Panc1 (cell line): ENCODE measurements around the gene RIMS1. TPM values are rescaled to one million over a fixed set of nuclear protein-coding genes. Genes with fewer than 3 reads are reported as not detected.

Experiments used
- ATAC-seq: fragments of 200-7000 bp; cut with Tn5 transposase; 2 replicates; pipeline ENCODE4 v1.9.1; 2020; ENCODE audit warnings: mild to moderate bottlenecking, moderate library complexity
- BruUV-seq: library from RNA; stranded (reverse); fragments of 400-500 nt; replicated peaks from 2 replicates; lab custom pipeline; 2021; lab: Mats Ljungman, UMichigan
- CTCF ChIA-PET: fragments of 300-600 bp; sonication (Branson Sonifier 250); formaldehyde crosslinking; loops from one replicate; lab custom pipeline; 2022; ENCODE audit warnings: antibody characterized with exemption; lab: Charles Lee
- POLR2A ChIA-PET: fragments of 300-600 bp; sonication (Branson Sonifier 250); formaldehyde crosslinking; loops from one replicate; lab custom pipeline; 2022; ENCODE audit warnings: antibody characterized with exemption; lab: Charles Lee
- DNase-seq: peaks from one replicate; pipeline ENCODE4 v3.0.0-alpha.2; 2010; ENCODE audit warnings: low read depth, low spot score
- H3K27ac ChIP-seq: 2 replicates; pipeline ENCODE4 v1.5.1; 2011; ENCODE audit warnings: mild to moderate bottlenecking, low read length, inconsistent platforms
- H3K27me3 ChIP-seq: fragments of 200-500 bp; sonication (Bioruptor generic); 2 replicates; pipeline ENCODE4 v1.6.0; 2014; ENCODE audit warnings: low read length, inconsistent platforms; ENCODE audit not compliant: control insufficient read depth, insufficient read depth
- H3K36me3 ChIP-seq: fragments of 200-500 bp; sonication (Bioruptor generic); 2 replicates; pipeline ENCODE4 v1.5.1; 2014; ENCODE audit warnings: inconsistent platforms, mild to moderate bottlenecking, low read length, moderate library complexity; ENCODE audit not compliant: control insufficient read depth, insufficient read depth
- H3K4me1 ChIP-seq: 2 replicates; pipeline ENCODE4 v1.5.1; 2011; ENCODE audit warnings: inconsistent platforms, mild to moderate bottlenecking, low read length, moderate library complexity; ENCODE audit not compliant: control insufficient read depth, insufficient read depth
- H3K4me3 ChIP-seq, 2 experiments: 2 replicates each; pipeline ENCODE4 v1.5.1; 2011 to 2012; ENCODE audit warnings: low read depth in 2 of 2, low read length in 2 of 2, mild to moderate bottlenecking in 2 of 2, inconsistent platforms in 1 of 2, moderate library complexity in 1 of 2
- H3K9me3 ChIP-seq: fragments of 200-500 bp; sonication (Bioruptor generic); 2 replicates; pipeline ENCODE4 v1.5.1; 2014; ENCODE audit warnings: low read depth, mild to moderate bottlenecking, inconsistent platforms, low read length, moderate library complexity; ENCODE audit not compliant: control insufficient read depth, insufficient read depth
- POLR2AphosphoS5 ChIP-seq: IDR thresholded peaks from 2 replicates; pipeline ENCODE4 v1.6.1; 2012; ENCODE audit warnings: mild to moderate bottlenecking, low read depth, low read length, moderate library complexity
- SIN3A ChIP-seq: IDR thresholded peaks from 2 replicates; pipeline ENCODE4 v1.6.1; 2012; ENCODE audit warnings: low read depth, mild to moderate bottlenecking, low read length, moderate library complexity, borderline replicate concordance; ENCODE audit not compliant: insufficient read depth
- TCF7L2 ChIP-seq: IDR thresholded peaks from 2 replicates; pipeline ENCODE4 v1.6.1; 2011; ENCODE audit warnings: mild to moderate bottlenecking, low read depth, low read length, inconsistent platforms
- in situ Hi-C: cut with HindIII; loops from 2 replicates; pipeline ENCODE4 v1.10.0; 2016; ENCODE audit warnings: low sequenced_read_pairs, low pct_unique_long_range_greater_than_20kb
- intact Hi-C: fragments of 100-400 bp; cut with micrococcal nuclease; formaldehyde crosslinking; loops from one replicate; pipeline ENCODE4 v1.10.0; 2022; ENCODE audit not compliant: unreplicated experiment
- total RNA-seq: library from RNA; stranded (reverse); gene quantifications from one replicate; pipeline ENCODE4 v1.2.1, GENCODE V29; 2021; ENCODE audit not compliant: unreplicated experiment
- TF ChIP-seq, protein P1 (sequence below), 2 experiments: IDR thresholded peaks; 2 replicates each; pipeline ENCODE4 v1.6.1; 2011 to 2012; ENCODE audit warnings: low read depth in 2 of 2, control low read depth in 1 of 2, low read length in 1 of 2, mild to moderate bottlenecking in 1 of 2, moderate library complexity in 1 of 2; ENCODE audit not compliant: insufficient read depth in 1 of 2
- TF ChIP-seq, protein P2 (sequence below): fragments of 450-650 bp; IDR thresholded peaks from 2 replicates; pipeline ENCODE4 v1.5.1; 2017; ENCODE audit warnings: mild to moderate bottlenecking

Gene RIMS1
- total RNA-seq, 1 experiment from 2014 or later: 0.18 TPM

DNA sequence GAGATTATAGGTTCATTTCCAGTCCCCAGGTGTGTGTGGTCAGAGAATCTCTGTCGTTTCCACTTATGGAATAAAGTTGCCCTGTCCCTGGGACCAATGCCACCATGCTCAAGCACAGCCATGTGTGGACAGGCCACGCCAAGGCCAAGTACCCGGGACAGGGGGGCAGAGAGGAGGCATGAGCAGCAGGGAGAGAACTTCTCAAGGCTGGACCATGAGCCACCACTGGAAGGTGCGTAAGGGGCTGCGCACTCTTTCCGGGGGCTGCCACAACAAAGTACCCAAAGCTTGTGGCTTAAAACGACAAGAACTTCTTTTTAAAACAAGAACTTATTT, 526.3 kb downstream of the RIMS1 start:
- no peak overlapping the region for H3K4me3 ChIP-seq
- no peaks in the 10 kb centered on the region for H3K9me3 ChIP-seq
- ChIA-PET CTCF (interaction anchor here (0.5 to 3.1 kb wide), 8 partner anchors 168 to 978 kb away, joined by 3 to 17 read pairs (median 5); no protein-coding TSS in a partner anchor), POLR2A (interaction anchor here (0.7 kb wide), 1 partner anchor 917 kb away, joined by 3 read pairs; no protein-coding TSS in a partner anchor)
- no peak overlapping the region for H3K27ac ChIP-seq
- intact Hi-C loops (loop anchor here (1.0 to 10.0 kb wide), 4 partner anchors 170 to 912 kb away; no protein-coding TSS in a partner anchor), in situ Hi-C loops (no loop called here)
- DNase-seq: no peak
- no peaks in the 10 kb centered on the region for H3K27me3 ChIP-seq
- no peaks in the 10 kb centered on the region for H3K4me1 ChIP-seq
- BruUV-seq: no TSS peak
- TF ChIP-seq POLR2AphosphoS5: no peak
- no peak for TF ChIP-seq TCF7L2
- TF ChIP-seq, protein P1, sequence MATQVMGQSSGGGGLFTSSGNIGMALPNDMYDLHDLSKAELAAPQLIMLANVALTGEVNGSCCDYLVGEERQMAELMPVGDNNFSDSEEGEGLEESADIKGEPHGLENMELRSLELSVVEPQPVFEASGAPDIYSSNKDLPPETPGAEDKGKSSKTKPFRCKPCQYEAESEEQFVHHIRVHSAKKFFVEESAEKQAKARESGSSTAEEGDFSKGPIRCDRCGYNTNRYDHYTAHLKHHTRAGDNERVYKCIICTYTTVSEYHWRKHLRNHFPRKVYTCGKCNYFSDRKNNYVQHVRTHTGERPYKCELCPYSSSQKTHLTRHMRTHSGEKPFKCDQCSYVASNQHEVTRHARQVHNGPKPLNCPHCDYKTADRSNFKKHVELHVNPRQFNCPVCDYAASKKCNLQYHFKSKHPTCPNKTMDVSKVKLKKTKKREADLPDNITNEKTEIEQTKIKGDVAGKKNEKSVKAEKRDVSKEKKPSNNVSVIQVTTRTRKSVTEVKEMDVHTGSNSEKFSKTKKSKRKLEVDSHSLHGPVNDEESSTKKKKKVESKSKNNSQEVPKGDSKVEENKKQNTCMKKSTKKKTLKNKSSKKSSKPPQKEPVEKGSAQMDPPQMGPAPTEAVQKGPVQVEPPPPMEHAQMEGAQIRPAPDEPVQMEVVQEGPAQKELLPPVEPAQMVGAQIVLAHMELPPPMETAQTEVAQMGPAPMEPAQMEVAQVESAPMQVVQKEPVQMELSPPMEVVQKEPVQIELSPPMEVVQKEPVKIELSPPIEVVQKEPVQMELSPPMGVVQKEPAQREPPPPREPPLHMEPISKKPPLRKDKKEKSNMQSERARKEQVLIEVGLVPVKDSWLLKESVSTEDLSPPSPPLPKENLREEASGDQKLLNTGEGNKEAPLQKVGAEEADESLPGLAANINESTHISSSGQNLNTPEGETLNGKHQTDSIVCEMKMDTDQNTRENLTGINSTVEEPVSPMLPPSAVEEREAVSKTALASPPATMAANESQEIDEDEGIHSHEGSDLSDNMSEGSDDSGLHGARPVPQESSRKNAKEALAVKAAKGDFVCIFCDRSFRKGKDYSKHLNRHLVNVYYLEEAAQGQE (IDR thresholded peaks at IDR 0.05; ENCODE audit: insufficient read depth in 1 of 2, low read depth in 2 of 2, low read length in 1 of 2): no peak
- H3K36me3 ChIP-seq: no peaks in the 10 kb centered on the region
- peak; percentile 57; the same call in 1 of the 2 replicates for ATAC-seq

DNA sequence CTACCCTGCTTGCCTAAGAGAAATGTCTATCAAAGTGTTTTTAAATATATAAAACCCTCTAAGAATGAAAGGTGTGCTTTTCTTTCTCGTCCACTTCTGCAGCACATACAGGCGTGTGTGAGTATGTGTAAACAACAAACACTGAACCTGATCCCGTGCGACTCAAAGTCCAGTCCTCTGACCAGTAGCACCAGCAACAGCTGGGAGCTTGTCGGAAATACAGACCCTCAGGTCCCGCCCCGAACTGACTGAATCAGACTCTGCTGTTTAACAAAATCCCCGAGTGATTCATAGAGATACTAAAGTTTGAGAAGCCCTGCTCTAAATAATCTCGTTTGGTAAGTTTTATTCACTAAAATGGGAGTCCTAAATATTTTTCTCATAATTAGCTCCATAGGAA, 527.5 kb downstream of the RIMS1 start:
- H3K27ac ChIP-seq: no peak overlapping the region; the same call in 1 of the 2 replicates

More for the DNA sequence above, 527.5 kb downstream of the RIMS1 start:
- ChIA-PET POLR2A (no interaction called here), CTCF (no interaction called here)
- Histone ChIP-seq H3K4me1 (no peaks in the 10 kb centered on the region), H3K4me3 (no peak overlapping the region), H3K36me3 (no peaks in the 10 kb centered on the region), H3K9me3 (no peaks in the 10 kb centered on the region), H3K27me3 (no peaks in the 10 kb centered on the region)
- no TSS peak for BruUV-seq
- intact Hi-C loops: loop anchor here (2.0 to 10.0 kb wide), 3 partner anchors 168 to 911 kb away; no protein-coding TSS in a partner anchor
- no peak for ATAC-seq
- DNase-seq: no peak
- TF ChIP-seq, protein P1 (IDR thresholded peaks at IDR 0.05; ENCODE audit: insufficient read depth in 1 of 2, low read depth in 2 of 2, low read length in 1 of 2): no peak
- TF ChIP-seq POLR2AphosphoS5 (no peak), TCF7L2 (no peak), SIN3A (no peak)
- TF ChIP-seq, protein P2, sequence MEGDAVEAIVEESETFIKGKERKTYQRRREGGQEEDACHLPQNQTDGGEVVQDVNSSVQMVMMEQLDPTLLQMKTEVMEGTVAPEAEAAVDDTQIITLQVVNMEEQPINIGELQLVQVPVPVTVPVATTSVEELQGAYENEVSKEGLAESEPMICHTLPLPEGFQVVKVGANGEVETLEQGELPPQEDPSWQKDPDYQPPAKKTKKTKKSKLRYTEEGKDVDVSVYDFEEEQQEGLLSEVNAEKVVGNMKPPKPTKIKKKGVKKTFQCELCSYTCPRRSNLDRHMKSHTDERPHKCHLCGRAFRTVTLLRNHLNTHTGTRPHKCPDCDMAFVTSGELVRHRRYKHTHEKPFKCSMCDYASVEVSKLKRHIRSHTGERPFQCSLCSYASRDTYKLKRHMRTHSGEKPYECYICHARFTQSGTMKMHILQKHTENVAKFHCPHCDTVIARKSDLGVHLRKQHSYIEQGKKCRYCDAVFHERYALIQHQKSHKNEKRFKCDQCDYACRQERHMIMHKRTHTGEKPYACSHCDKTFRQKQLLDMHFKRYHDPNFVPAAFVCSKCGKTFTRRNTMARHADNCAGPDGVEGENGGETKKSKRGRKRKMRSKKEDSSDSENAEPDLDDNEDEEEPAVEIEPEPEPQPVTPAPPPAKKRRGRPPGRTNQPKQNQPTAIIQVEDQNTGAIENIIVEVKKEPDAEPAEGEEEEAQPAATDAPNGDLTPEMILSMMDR: no peak
- in situ Hi-C loops: no loop called here
